HCT116 (cell line): Measurements from ENCODE around the gene HEG1. TPM values are rescaled to one million over a fixed set of nuclear protein-coding genes. Genes with fewer than 3 reads are reported as not detected.

ENCODE experiments used
- ATAC-seq: fragments of 200-7000 bp; cut with Tn5 transposase; 2 replicates; pipeline ENCODE4 v1.9.1; 2020; ENCODE audit warnings: mild to moderate bottlenecking, moderate library complexity
- BruUV-seq: library from RNA; stranded (reverse); fragments of 400-500 nt; replicated peaks from 2 replicates; lab custom pipeline; 2021; lab: Mats Ljungman, UMichigan
- CTCF ChIA-PET: fragments of 300-600 bp; sonication (Branson Sonifier 250); formaldehyde crosslinking; loops from one replicate; lab custom pipeline; 2021; ENCODE audit warnings: antibody characterized with exemption; lab: Charles Lee
- POLR2A ChIA-PET: fragments of 300-600, 350-600 bp; sonication (Branson Sonifier 250); formaldehyde crosslinking; loops from one replicate; lab custom pipeline; 2021; ENCODE audit warnings: antibody characterized with exemption; lab: Charles Lee
- RAD21 ChIA-PET, 2 experiments: fragments of 300-600 bp; sonication (Branson Sonifier 250); formaldehyde crosslinking; loops; one replicate each; lab custom pipeline; 2023; ENCODE audit warnings: low total read pairs in 2 of 2; ENCODE audit not compliant: uncharacterized antibody in 2 of 2, unreplicated experiment in 2 of 2, low non-redundant PET in 1 of 2; lab: Charles Lee
- DNase-seq: peaks from one replicate; pipeline ENCODE4 v3.0.0-alpha.2; 2010; ENCODE audit warnings: low read depth, low spot score
- H2AFZ ChIP-seq: fragments of 200-600 bp; shearing (Covaris generic), sonication (generic); 2 replicates; pipeline ENCODE4 v1.6.1; 2017; ENCODE audit warnings: low read depth, mixed run types, mixed read lengths, antibody characterized with exemption, low read length; ENCODE audit not compliant: poor library complexity, severe bottlenecking
- H3K27ac ChIP-seq: 2 replicates; pipeline ENCODE4 v1.5.1; 2012; ENCODE audit warnings: low read depth, low read length
- H3K27me3 ChIP-seq: fragments of 200-600 bp; sonication (generic); 2 replicates; pipeline ENCODE4 v1.6.1; 2016; ENCODE audit warnings: mixed run types, low read length, mixed read lengths; ENCODE audit not compliant: insufficient read depth
- H3K36me3 ChIP-seq, 2 experiments: fragments of 200-500 bp in 1 of 2; fragments of 200-600 bp in 1 of 2; sonication (Bioruptor generic) in 1 of 2; sonication (generic) in 1 of 2; 2 replicates each; pipeline versions ENCODE4 v1.5.1 to v1.6.1; 2014 to 2016; ENCODE audit warnings: low read length in 2 of 2, inconsistent platforms in 1 of 2, mixed read lengths in 1 of 2, mixed run types in 1 of 2; ENCODE audit not compliant: insufficient read depth in 2 of 2, control insufficient read depth in 1 of 2
- H3K4me1 ChIP-seq, 2 experiments: fragments of 200-600 bp in 1 of 2; sonication (generic) in 1 of 2; 2 replicates each; pipeline versions ENCODE4 v1.5.1 to v1.6.1; 2012 to 2017; ENCODE audit warnings: low read length in 2 of 2, inconsistent platforms in 1 of 2, mild to moderate bottlenecking in 1 of 2, mixed read lengths in 1 of 2, mixed run types in 1 of 2, moderate library complexity in 1 of 2; ENCODE audit not compliant: insufficient read depth in 2 of 2, control insufficient read depth in 1 of 2
- H3K4me2 ChIP-seq: fragments of 200-600 bp; sonication (generic); 2 replicates; pipeline ENCODE4 v1.6.1; 2017; ENCODE audit warnings: mixed run types, low read length, mixed read lengths
- H3K4me3 ChIP-seq, 2 experiments: fragments of 200-600 bp in 1 of 2; sonication (generic) in 1 of 2; replicated peaks in 1 of 2; 2 replicates each; pipeline ENCODE4 v1.5.1; 2011 to 2016; ENCODE audit warnings: low read length in 2 of 2, control low read depth in 1 of 2, low read depth in 1 of 2, mild to moderate bottlenecking in 1 of 2, mixed read lengths in 1 of 2, mixed run types in 1 of 2
- H3K79me2 ChIP-seq: fragments of 200-600 bp; sonication (generic); 2 replicates; pipeline ENCODE4 v1.6.1; 2017; ENCODE audit warnings: mild to moderate bottlenecking, mixed run types, low read length, moderate library complexity, mixed read lengths; ENCODE audit not compliant: insufficient read depth
- H3K9ac ChIP-seq: fragments of 200-600 bp; sonication (generic); 2 replicates; pipeline ENCODE4 v1.6.1; 2016; ENCODE audit warnings: low read length, mixed read lengths
- H3K9me2 ChIP-seq: fragments of 200-600 bp; sonication (generic), shearing (Covaris generic); 2 replicates; pipeline ENCODE4 v1.6.1; 2017; ENCODE audit warnings: mixed run types, mild to moderate bottlenecking, moderate library complexity; ENCODE audit not compliant: insufficient read depth
- H3K9me3 ChIP-seq, 2 experiments: fragments of 200-500 bp in 1 of 2; fragments of 200-600 bp in 1 of 2; sonication (Bioruptor generic) in 1 of 2; sonication (generic) in 1 of 2; 2 replicates each; pipeline ENCODE4 v1.6.1; 2014 to 2017; ENCODE audit warnings: low read length in 2 of 2, mixed read lengths in 2 of 2, inconsistent platforms in 1 of 2, low read depth in 1 of 2, mild to moderate bottlenecking in 1 of 2, mixed run types in 1 of 2, moderate library complexity in 1 of 2; ENCODE audit not compliant: control insufficient read depth in 1 of 2, insufficient read depth in 1 of 2
- H4K20me1 ChIP-seq: fragments of 200-600 bp; sonication (generic), shearing (Covaris generic); 2 replicates; pipeline ENCODE4 v1.6.1; 2017; ENCODE audit warnings: mixed run types, mild to moderate bottlenecking, moderate library complexity; ENCODE audit not compliant: insufficient read depth
- CTCF ChIP-seq, 3 experiments: fragments of 200-600 bp in 1 of 3; sonication (generic) in 1 of 3; IDR thresholded peaks in 2 of 3; conservative IDR thresholded peaks in 1 of 3; 2 replicates each; pipeline ENCODE4 v1.5.1; 2012 to 2017; ENCODE audit warnings: low read depth in 2 of 3, low read length in 2 of 3, antibody characterized with exemption in 1 of 3, borderline replicate concordance in 1 of 3, control low read depth in 1 of 3, mild to moderate bottlenecking in 1 of 3, mixed read lengths in 1 of 3, mixed run types in 1 of 3, moderate library complexity in 1 of 3; ENCODE audit not compliant: insufficient read depth in 1 of 3
- FOSL1 ChIP-seq: IDR thresholded peaks from 2 replicates; pipeline ENCODE4 v1.6.1; 2012; ENCODE audit warnings: low read depth
- MAX ChIP-seq: IDR thresholded peaks from 2 replicates; pipeline ENCODE4 v1.6.1; 2012
- POLR2A ChIP-seq: IDR thresholded peaks from 2 replicates; pipeline ENCODE4 v1.7.0; 2011; ENCODE audit warnings: borderline replicate concordance; ENCODE audit not compliant: insufficient read depth, insufficient read length; ENCODE audit errors: extremely low read depth
- POLR2AphosphoS5 ChIP-seq: IDR thresholded peaks from 2 replicates; pipeline ENCODE4 v1.6.1; 2011; ENCODE audit warnings: mild to moderate bottlenecking, low read depth, low read length, moderate library complexity
- SIN3A ChIP-seq: IDR thresholded peaks from 2 replicates; pipeline ENCODE4 v1.6.1; 2012; ENCODE audit warnings: low read depth
- SRF ChIP-seq: IDR thresholded peaks from 2 replicates; pipeline ENCODE4 v1.6.1; 2012; ENCODE audit warnings: low read depth
- TCF7L2 ChIP-seq: IDR thresholded peaks from 2 replicates; pipeline ENCODE4 v1.7.0; 2011; ENCODE audit warnings: borderline replicate concordance, inconsistent platforms; ENCODE audit not compliant: insufficient read depth, insufficient read length; ENCODE audit errors: extremely low read depth
- ZFX ChIP-seq: fragments of 450-650 bp; IDR thresholded peaks from 2 replicates; pipeline ENCODE4 v1.6.1; 2017
- ZNF274 ChIP-seq: fragments of 200-500 bp; sonication (Bioruptor generic); IDR thresholded peaks from 2 replicates; pipeline ENCODE4 v1.6.1; 2014; ENCODE audit warnings: mild to moderate bottlenecking, low read depth, low read length, inconsistent platforms
- intact Hi-C: fragments of 100-400 bp; cut with micrococcal nuclease; formaldehyde crosslinking; loops from 2 replicates; pipeline ENCODE4 v1.10.0; 2022
- total RNA-seq: library from RNA; stranded (reverse); gene quantifications from one replicate; pipeline ENCODE4 v1.2.1, GENCODE V29; 2021; ENCODE audit not compliant: unreplicated experiment
- TF ChIP-seq, protein P1 (sequence below): IDR thresholded peaks from 2 replicates; pipeline ENCODE4 v1.6.1; 2012
- TF ChIP-seq, protein P2 (sequence below): IDR thresholded peaks from 2 replicates; pipeline ENCODE4 v1.6.1; 2011; ENCODE audit warnings: mild to moderate bottlenecking, low read length, moderate library complexity; ENCODE audit not compliant: insufficient replicate concordance; ENCODE audit errors: extremely low read depth

HEG1 gene
- total RNA-seq, 1 experiment from 2014 or later: 2.6 TPM

DNA sequence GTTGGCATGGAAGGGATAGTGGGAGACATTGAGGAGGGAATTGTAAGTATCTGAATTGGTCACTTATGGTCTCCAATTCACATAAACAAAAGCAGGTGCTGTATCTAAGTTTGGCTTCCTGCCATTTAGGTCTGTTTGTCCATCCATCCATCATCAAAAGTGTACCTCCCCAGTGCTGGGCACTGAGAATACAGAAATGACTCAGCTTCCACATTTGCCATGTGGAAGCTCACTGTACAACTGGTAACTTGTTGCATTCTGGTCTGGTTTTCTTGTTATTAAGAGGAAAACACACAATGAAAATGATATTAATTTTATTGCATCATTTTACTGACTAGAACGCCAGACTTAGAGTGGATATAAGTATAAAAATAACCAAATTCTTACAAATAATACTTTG lies 90.4 kb downstream of the HEG1 start:
- Histone ChIP-seq H3K79me2 (no peaks in the 10 kb centered on the region), H3K36me3 (no peaks in the 10 kb centered on the region), H3K9me3 (no peaks in the 10 kb centered on the region), H3K27ac (no peak overlapping the region), H3K4me2 (no peak overlapping the region), H3K9ac (no peak overlapping the region), H3K9me2 (no peaks in the 10 kb centered on the region), H3K4me3 (no peak overlapping the region), H4K20me1 (no peaks in the 10 kb centered on the region), H3K27me3 (no peaks in the 10 kb centered on the region), H3K4me1 (no peaks in the 10 kb centered on the region), H2AFZ (no peak overlapping the region)
- no peak for TF ChIP-seq CTCF (IDR thresholded peaks at IDR 0.05 in 2 of 3, conservative IDR thresholded peaks at IDR 0.05 in 1 of 3; ENCODE audit: borderline replicate concordance in 1 of 3, insufficient read depth in 1 of 3, low read depth in 2 of 3, low read length in 2 of 3)
- TF ChIP-seq, protein P1, sequence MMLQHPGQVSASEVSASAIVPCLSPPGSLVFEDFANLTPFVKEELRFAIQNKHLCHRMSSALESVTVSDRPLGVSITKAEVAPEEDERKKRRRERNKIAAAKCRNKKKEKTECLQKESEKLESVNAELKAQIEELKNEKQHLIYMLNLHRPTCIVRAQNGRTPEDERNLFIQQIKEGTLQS: no peak
- TF ChIP-seq FOSL1: no peak
- no peak for TF ChIP-seq SIN3A
- TF ChIP-seq MAX: no peak
- TF ChIP-seq, protein P2, sequence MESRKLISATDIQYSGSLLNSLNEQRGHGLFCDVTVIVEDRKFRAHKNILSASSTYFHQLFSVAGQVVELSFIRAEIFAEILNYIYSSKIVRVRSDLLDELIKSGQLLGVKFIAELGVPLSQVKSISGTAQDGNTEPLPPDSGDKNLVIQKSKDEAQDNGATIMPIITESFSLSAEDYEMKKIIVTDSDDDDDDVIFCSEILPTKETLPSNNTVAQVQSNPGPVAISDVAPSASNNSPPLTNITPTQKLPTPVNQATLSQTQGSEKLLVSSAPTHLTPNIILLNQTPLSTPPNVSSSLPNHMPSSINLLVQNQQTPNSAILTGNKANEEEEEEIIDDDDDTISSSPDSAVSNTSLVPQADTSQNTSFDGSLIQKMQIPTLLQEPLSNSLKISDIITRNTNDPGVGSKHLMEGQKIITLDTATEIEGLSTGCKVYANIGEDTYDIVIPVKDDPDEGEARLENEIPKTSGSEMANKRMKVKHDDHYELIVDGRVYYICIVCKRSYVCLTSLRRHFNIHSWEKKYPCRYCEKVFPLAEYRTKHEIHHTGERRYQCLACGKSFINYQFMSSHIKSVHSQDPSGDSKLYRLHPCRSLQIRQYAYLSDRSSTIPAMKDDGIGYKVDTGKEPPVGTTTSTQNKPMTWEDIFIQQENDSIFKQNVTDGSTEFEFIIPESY: no peak
- no peak for TF ChIP-seq POLR2AphosphoS5
- no peak for TF ChIP-seq SRF
- no peak for TF ChIP-seq TCF7L2
- TF ChIP-seq POLR2A: no peak
- no peak for TF ChIP-seq ZFX
- no peak for TF ChIP-seq ZNF274
- CTCF ChIA-PET: no interaction called here
- ATAC-seq (no peak), DNase-seq (no peak)
- RAD21 ChIA-PET: no interaction called here
- intact Hi-C loops: no loop called here
- POLR2A ChIA-PET: no interaction called here
- no TSS peak for BruUV-seq
